GM12892 (cell line): ENCODE measurements around the gene PTPRN2.

ENCODE experiments used
- POLR2A ChIP-seq: IDR thresholded peaks from 2 replicates; pipeline ENCODE4 v1.6.1; 2011; ENCODE audit warnings: low read depth, low read length, control low read depth
- POLR2AphosphoS5 ChIP-seq: IDR thresholded peaks from 2 replicates; pipeline ENCODE4 v1.6.1; 2011; ENCODE audit warnings: low read depth, low read length, control low read depth

DNA sequence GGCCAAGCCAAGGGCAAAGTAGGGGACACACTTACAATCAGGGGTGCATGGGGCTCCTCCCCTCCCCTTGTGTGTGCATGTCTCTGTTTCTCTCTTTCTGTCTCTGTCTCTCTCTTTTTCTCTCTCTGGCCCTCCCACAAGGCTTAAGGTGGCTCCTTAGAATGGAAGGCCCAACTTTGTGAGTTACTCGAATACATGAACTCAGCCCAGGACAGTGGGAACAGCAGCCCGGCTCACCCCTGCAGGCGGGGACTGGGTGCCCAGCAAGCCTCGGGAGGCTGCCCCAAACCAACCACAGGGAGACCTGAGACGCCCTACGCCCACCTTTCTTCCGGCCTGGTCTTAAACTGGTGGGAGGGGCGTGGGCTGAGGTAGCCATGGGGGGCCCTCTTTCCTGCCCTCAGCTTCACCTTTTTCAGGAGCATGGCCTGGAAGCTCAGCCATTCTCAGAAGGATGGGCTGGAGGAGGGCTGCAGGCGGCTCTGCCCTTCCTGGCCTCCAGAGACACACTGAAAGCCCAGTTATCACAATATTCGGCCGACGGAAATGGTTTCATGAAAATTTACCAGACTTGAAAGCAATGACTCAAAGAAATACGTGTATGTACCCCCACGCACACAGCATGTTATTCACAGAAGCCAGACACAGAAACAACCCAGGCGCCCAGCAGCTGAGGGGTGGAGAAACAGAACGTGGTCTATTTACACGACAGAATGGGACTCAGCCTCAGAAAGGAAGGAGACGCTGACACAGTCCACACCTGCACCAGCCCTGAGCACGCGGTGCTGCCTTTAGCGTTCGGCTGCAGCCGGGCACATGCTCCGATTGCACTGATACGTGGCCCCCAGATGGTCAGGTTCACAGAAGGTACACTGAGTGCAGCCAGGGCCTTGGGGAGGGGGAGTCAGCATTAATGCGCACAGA is 229.5 kb downstream of the PTPRN2 start:
- TF ChIP-seq POLR2AphosphoS5: no peak
- no peak for TF ChIP-seq POLR2A
